SK-N-SH (cell line): ENCODE data around the gene ADAMTSL1. TPM values are rescaled to one million over a fixed set of nuclear protein-coding genes. Genes with fewer than 3 reads are reported as not detected.

ENCODE experiments used
- CTCF ChIA-PET: fragments of 300-600, 350-600 bp; formaldehyde crosslinking; extraction: SDS; loops from one replicate; lab custom pipeline; 2021; lab: Yijun Ruan, JAX
- POLR2A ChIA-PET: fragments of 350-600 bp; sonication (Branson Sonifier 250); formaldehyde crosslinking; extraction: SDS; loops from one replicate; lab custom pipeline; 2020; ENCODE audit warnings: antibody characterized with exemption, inconsistent platforms; lab: Yijun Ruan, JAX
- DNase-seq: peaks from one replicate; pipeline ENCODE4 v3.0.0; 2012
- H2AFZ ChIP-seq: fragments of 200-600 bp; sonication (generic); 2 replicates; pipeline ENCODE4 v1.8.1; 2016; ENCODE audit warnings: antibody characterized with exemption, mild to moderate bottlenecking, low read depth
- H3F3A ChIP-seq: fragments of 200-600 bp; sonication (generic); replicated peaks from 2 replicates; pipeline ENCODE3; 2016; ENCODE audit warnings: antibody characterized with exemption, mild to moderate bottlenecking; ENCODE audit not compliant: insufficient read depth
- H3K27ac ChIP-seq, 2 experiments: fragments of 200-500 bp in 1 of 2; fragments of 200-600 bp in 1 of 2; sonication (Bioruptor generic) in 1 of 2; sonication (generic), shearing (Covaris generic) in 1 of 2; 2 replicates each; pipeline versions ENCODE4 v1.5.1 to v1.6.1; 2014 to 2016; ENCODE audit warnings: low read depth in 2 of 2, inconsistent platforms in 1 of 2, low read length in 1 of 2, mild to moderate bottlenecking in 1 of 2, mixed read lengths in 1 of 2
- H3K27me3 ChIP-seq: fragments of 200-600 bp; sonication (generic), shearing (Covaris generic); 2 replicates; pipeline ENCODE4 v1.6.1; 2016; ENCODE audit warnings: mixed run types; ENCODE audit not compliant: insufficient read depth
- H3K36me3 ChIP-seq, 2 experiments: fragments of 200-500 bp in 1 of 2; fragments of 200-600 bp in 1 of 2; sonication (Bioruptor generic) in 1 of 2; sonication (generic) in 1 of 2; replicated peaks in 1 of 2; 2 replicates each; pipeline versions ENCODE3 to v1.5.1; 2014 to 2016; ENCODE audit warnings: low read length in 1 of 2, mild to moderate bottlenecking in 1 of 2; ENCODE audit not compliant: insufficient read depth in 2 of 2, control insufficient read depth in 1 of 2
- H3K4me1 ChIP-seq, 2 experiments: fragments of 200-500 bp in 1 of 2; fragments of 200-600 bp in 1 of 2; sonication (Bioruptor generic) in 1 of 2; sonication (generic), shearing (Covaris generic) in 1 of 2; 2 replicates each; pipeline versions ENCODE4 v1.5.1 to v1.6.1; 2014 to 2016; ENCODE audit warnings: low read depth in 1 of 2, low read length in 1 of 2, mixed run types in 1 of 2; ENCODE audit not compliant: insufficient read depth in 2 of 2, control insufficient read depth in 1 of 2
- H3K4me2 ChIP-seq: fragments of 200-600 bp; sonication (generic), shearing (Covaris generic); 2 replicates; pipeline ENCODE4 v1.6.1; 2017; ENCODE audit warnings: mixed run types
- H3K4me3 ChIP-seq, 2 experiments: fragments of 200-500 bp in 1 of 2; fragments of 200-600 bp in 1 of 2; sonication (Bioruptor generic) in 1 of 2; sonication (generic), shearing (Covaris generic) in 1 of 2; 2 replicates each; pipeline versions ENCODE4 v1.5.1 to v1.8.1; 2014 to 2016; ENCODE audit warnings: low read depth in 2 of 2, inconsistent platforms in 1 of 2, low read length in 1 of 2, mild to moderate bottlenecking in 1 of 2, mixed read lengths in 1 of 2, moderate library complexity in 1 of 2
- H3K79me2 ChIP-seq: fragments of 200-600 bp; sonication (generic); 2 replicates; pipeline ENCODE4 v1.8.1; 2017; ENCODE audit warnings: mild to moderate bottlenecking; ENCODE audit not compliant: insufficient read depth
- H3K9ac ChIP-seq: fragments of 200-600 bp; sonication (generic); 2 replicates; pipeline ENCODE4 v1.6.1; 2017; ENCODE audit warnings: mixed run types
- H3K9me2 ChIP-seq: fragments of 200-600 bp; sonication (generic); 2 replicates; pipeline ENCODE4 v1.6.1; 2017; ENCODE audit warnings: mixed run types
- H3K9me3 ChIP-seq: fragments of 200-600 bp; sonication (generic); 2 replicates; pipeline ENCODE4 v1.6.1; 2017; ENCODE audit warnings: mixed run types, mild to moderate bottlenecking, moderate library complexity
- H4K20me1 ChIP-seq: fragments of 200-600 bp; sonication (generic); 2 replicates; pipeline ENCODE4 v1.6.1; 2017; ENCODE audit warnings: mild to moderate bottlenecking, mixed run types; ENCODE audit not compliant: insufficient read depth
- CHD2 ChIP-seq: fragments of 150-350 bp; IDR thresholded peaks from 2 replicates; pipeline ENCODE4 v1.6.1; 2018; ENCODE audit warnings: low read length; ENCODE audit not compliant: partially characterized antibody
- FOXJ3 ChIP-seq: sonication (generic); formaldehyde crosslinking; IDR thresholded peaks from 2 replicates; pipeline ENCODE4 v1.5.1; 2020; ENCODE audit warnings: mild to moderate bottlenecking, missing genetic modification reagents
- FOXM1 ChIP-seq: IDR thresholded peaks from 2 replicates; pipeline ENCODE4 v1.4.0; 2012; ENCODE audit warnings: low read depth, mild to moderate bottlenecking
- GABPA ChIP-seq: IDR thresholded peaks from 2 replicates; pipeline ENCODE4 v1.4.0; 2012; ENCODE audit warnings: low read depth, mild to moderate bottlenecking
- JUND ChIP-seq: IDR thresholded peaks from 2 replicates; pipeline ENCODE4 v1.4.0; 2012
- MEF2A ChIP-seq: IDR thresholded peaks from 2 replicates; pipeline ENCODE4 v1.4.0; 2012; ENCODE audit warnings: low read depth, borderline replicate concordance
- NFIC ChIP-seq: IDR thresholded peaks from 2 replicates; pipeline ENCODE4 v1.4.0; 2012; ENCODE audit warnings: borderline replicate concordance
- TAF1 ChIP-seq: IDR thresholded peaks from 2 replicates; pipeline ENCODE4 v1.6.1; 2012; ENCODE audit warnings: low read depth, mild to moderate bottlenecking, low read length, moderate library complexity, borderline replicate concordance
- TCF12 ChIP-seq: IDR thresholded peaks from 2 replicates; pipeline ENCODE4 v1.4.0; 2012
- TEAD4 ChIP-seq: IDR thresholded peaks from 2 replicates; pipeline ENCODE4 v1.4.0; 2012; ENCODE audit warnings: mild to moderate bottlenecking, borderline replicate concordance; ENCODE audit not compliant: insufficient read depth
- WGBS: methylation state at CpG from one replicate; pipeline ENCODE4 v1.1.6; 2017; ENCODE audit warnings: low lambda C conversion rate; 5-methylcytosine and 5-hydroxymethylcytosine counted together
- polyA plus RNA-seq, 3 experiments: library from polyadenylated mRNA; depleted of rRNA; stranded (reverse); fragments of >200 nt; gene quantifications; 2 replicates each; pipeline ENCODE4 v1.2.3, GENCODE V29; 2012
- TF ChIP-seq, protein P1 (sequence below): fragments of 150-350 bp; IDR thresholded peaks from 2 replicates; pipeline ENCODE4 v1.6.1; 2017; ENCODE audit warnings: antibody characterized with exemption, low read length, low read depth, borderline replicate concordance

The ADAMTSL1 gene
- polyA plus RNA-seq, 1 of the 3 experiments (the other 2 are of a cell fraction) = 114 TPM

DNA sequence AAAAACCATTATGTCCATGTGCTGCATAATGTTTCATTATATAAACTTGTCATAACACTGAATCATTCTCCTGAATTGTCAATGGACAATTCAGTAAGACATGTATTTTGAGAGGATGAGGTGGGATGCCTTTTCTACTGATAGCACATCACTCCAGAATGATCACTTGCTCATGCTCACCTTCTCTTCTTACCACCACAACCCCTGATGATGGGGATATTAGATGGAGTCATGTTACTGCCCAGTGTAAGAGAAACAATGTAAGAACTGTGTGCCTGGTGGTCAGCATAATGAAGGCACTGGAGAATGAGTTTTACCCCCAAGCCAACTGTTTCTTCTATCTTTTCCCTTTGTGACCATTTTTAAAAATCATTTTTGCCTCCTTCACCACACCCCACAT, 198.8 kb downstream of the ADAMTSL1 start:
- CTCF ChIA-PET = no interaction called here

DNA sequence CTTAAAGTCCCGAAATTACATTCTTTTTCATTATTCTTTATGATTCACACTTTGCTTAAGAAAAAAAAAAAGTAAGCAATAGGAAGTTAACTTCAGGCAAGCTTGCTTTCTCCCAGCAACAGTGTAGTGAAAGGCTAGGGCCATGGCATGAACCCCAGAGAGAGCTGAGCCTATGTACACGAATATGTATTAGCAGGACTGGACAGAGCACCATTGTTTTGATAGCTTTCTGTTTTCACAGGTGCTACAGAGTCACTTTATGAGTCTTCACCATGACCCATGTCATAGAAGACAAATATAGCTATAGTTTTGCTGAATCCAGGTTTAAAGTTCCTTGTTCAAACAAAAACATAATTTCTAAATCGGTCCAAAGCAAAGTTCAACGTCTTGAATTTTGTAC, 199.2 kb downstream of the ADAMTSL1 start:
- WGBS = 79% methylated on average over 4 of the region's 4 CpGs
- CTCF ChIA-PET = no interaction called here
- Histone ChIP-seq H3K9me2 (no peaks in the 10 kb centered on the region), H3K79me2 (peaks cover 7% of the 10 kb centered on the region; the same call in 1 of the 2 replicates), H3K9ac (no peak overlapping the region), H3K4me2 (no peak overlapping the region), H3K36me3 (peaks cover 2 to 63% of the 10 kb centered on the region in 2 experiments), H3K9me3 (no peaks in the 10 kb centered on the region), H2AFZ (no peak overlapping the region), H3K4me1 (no peaks in the 10 kb centered on the region; a peak in 1 of 4 replicates), H3K27ac (no peak overlapping the region), H3K4me3 (no peak overlapping the region), H3F3A (peaks cover 4% of the 10 kb centered on the region), H3K27me3 (no peaks in the 10 kb centered on the region), H4K20me1 (no peaks in the 10 kb centered on the region)
- no peak for DNase-seq
- POLR2A ChIA-PET = no interaction called here
- no peak for TF ChIP-seq FOXJ3 (CRISPR knock-in tag)
- no peak for TF ChIP-seq FOXM1
- TF ChIP-seq, all 33 proteins: peak for 0

More for the DNA sequence above, 198.8 kb downstream of the ADAMTSL1 start:
- POLR2A ChIA-PET = no interaction called here
- Histone ChIP-seq H3K9ac (no peak overlapping the region), H3K4me3 (no peak overlapping the region), H3K27me3 (no peaks in the 10 kb centered on the region), H3F3A (peaks cover 4% of the 10 kb centered on the region), H3K4me1 (no peaks in the 10 kb centered on the region; a peak in 1 of 4 replicates), H2AFZ (no peak overlapping the region), H3K27ac (no peak overlapping the region), H3K9me2 (no peaks in the 10 kb centered on the region), H3K79me2 (peaks cover 7% of the 10 kb centered on the region; the same call in 1 of the 2 replicates), H4K20me1 (no peaks in the 10 kb centered on the region), H3K9me3 (no peaks in the 10 kb centered on the region), H3K36me3 (peaks cover 2 to 60% of the 10 kb centered on the region in 2 experiments), H3K4me2 (no peak overlapping the region)
- no peak for TF ChIP-seq FOXJ3 (CRISPR knock-in tag)
- TF ChIP-seq NFIC = no peak
- TF ChIP-seq CHD2 = no peak
- TF ChIP-seq, protein P1, sequence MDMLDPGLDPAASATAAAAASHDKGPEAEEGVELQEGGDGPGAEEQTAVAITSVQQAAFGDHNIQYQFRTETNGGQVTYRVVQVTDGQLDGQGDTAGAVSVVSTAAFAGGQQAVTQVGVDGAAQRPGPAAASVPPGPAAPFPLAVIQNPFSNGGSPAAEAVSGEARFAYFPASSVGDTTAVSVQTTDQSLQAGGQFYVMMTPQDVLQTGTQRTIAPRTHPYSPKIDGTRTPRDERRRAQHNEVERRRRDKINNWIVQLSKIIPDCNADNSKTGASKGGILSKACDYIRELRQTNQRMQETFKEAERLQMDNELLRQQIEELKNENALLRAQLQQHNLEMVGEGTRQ = no peak
- TF ChIP-seq TCF12 = no peak
- no peak for TF ChIP-seq TEAD4
- no peak for TF ChIP-seq JUND
- no peak for TF ChIP-seq GABPA
- DNase-seq = no peak

DNA sequence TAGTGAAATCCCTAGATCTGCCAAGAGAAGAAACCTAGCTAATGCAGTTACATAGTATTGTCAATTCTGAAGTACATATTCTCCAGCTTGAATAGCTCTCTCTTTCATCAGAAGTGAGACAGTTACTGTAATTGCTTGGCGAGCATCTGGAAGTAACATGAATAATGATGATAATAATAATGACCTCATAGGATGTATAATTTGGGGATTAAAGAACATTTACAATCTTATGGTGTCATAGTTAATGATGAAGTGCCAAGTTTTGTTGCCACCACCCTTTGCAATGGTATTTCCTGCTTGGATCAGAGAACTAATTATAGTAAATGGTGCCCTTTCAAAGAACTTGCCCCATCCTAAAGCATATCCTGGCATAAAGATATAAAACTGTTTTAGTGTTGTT, 201.4 kb downstream of the ADAMTSL1 start:
- H3K9me2 ChIP-seq = no peaks in the 10 kb centered on the region
- H3K27ac ChIP-seq = no peak overlapping the region
- no peaks in the 10 kb centered on the region for H3K27me3 ChIP-seq
- H4K20me1 ChIP-seq = no peaks in the 10 kb centered on the region
- H3K79me2 ChIP-seq = peaks cover 7% of the 10 kb centered on the region; the same call in 1 of the 2 replicates
- ChIA-PET CTCF (interaction anchor here (0.5 kb wide), 1 partner anchor 45 kb away, joined by 3 read pairs; no protein-coding TSS in a partner anchor), POLR2A (no interaction called here)
- no peak overlapping the region for H3K9ac ChIP-seq
- 81% methylated on average over 1 of the region's 1 CpG for WGBS
- no peak for DNase-seq
- H3K36me3 ChIP-seq = peaks cover under 1 to 59% of the 10 kb centered on the region in 2 experiments
- no peak overlapping the region for H3K4me3 ChIP-seq
- H3K4me2 ChIP-seq = no peak overlapping the region
- H3K4me1 ChIP-seq = no peaks in the 10 kb centered on the region; a peak in 1 of 4 replicates
- no peaks in the 10 kb centered on the region for H3F3A ChIP-seq
- TF ChIP-seq TAF1 (no peak), FOXM1 (no peak), GABPA (no peak), MEF2A (no peak)
- TF ChIP-seq, all 33 proteins: peak for 0
- no peaks in the 10 kb centered on the region for H3K9me3 ChIP-seq
- no peak overlapping the region for H2AFZ ChIP-seq
